ENCODE measurements around the gene HPSE2.

DNA sequence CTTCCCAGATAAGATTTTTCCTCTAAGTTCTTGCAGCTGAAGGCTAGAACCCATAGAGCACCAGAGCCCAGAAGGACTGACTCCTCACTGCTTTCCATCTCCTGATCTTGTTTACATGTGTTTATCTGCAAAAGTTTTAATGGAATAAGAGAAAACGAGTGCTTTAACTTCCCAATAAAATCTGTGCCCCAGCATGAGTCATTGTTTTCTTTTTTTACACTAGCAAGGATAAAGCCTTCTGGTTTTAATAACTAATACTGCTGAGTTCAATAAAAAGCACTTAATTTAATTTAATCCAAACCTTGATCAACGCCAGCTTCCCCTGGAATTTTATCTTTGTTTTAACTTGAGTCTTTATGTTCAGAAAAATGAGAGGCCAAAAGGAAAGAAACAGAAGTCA, 227.6 kb downstream of the HPSE2 start:
- no peak for TF ChIP-seq PATZ1 (CRISPR knock-in tag; IDR thresholded peaks at IDR 0.05; ENCODE audit: borderline replicate concordance)
- TF ChIP-seq ZNF8 (CRISPR knock-in tag; IDR thresholded peaks at IDR 0.05) = peak; percentile 51
- TF ChIP-seq BACH2 (CRISPR knock-in tag; IDR thresholded peaks at IDR 0.05; ENCODE audit: borderline replicate concordance) = peak; percentile 70; the same call in 1 of the 2 replicates
- peak; percentile 98 for TF ChIP-seq TSHZ2 (CRISPR knock-in tag; IDR thresholded peaks at IDR 0.05)
